Middle frontal gyrus (tissue), 1 donor: ENCODE data around the gene HEATR1.

Experiments
- DNase-seq: peaks from one replicate; pipeline ENCODE4 v3.0.0-alpha.2; 2015; ENCODE audit warnings: low spot score; ENCODE audit errors: extremely low spot score

HEATR1 gene

DNA sequence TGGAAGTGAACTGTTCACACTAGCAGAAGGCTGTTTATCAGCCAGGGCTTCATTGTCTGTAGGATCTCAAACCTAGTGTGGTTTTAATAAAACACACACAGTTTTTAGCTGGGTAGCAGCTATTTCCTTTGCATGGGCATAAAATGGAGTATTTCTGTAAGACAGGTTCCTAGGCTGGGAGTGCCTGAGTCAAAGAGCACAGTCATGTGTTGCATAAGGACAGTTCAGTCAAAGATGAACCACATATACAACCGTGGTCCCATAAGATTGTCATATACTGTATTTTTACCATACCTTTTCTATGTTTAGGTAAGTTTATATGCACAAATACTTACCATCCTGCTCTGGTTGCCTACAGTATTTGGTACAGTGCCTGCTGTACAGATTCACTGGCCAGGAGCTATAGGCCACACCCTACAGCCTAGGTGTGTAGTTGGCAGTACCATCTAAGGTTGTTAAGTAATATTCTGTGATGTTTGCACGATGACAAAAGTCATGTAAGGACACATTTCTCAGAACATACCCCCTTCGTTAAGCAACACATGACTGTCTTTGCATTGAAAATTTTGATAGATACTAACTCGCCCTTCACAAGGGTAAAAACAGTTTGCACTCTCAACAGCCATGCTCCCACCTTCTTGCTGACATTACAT, 63.4 kb downstream of the HEATR1 start:
- no peak for DNase-seq

DNA sequence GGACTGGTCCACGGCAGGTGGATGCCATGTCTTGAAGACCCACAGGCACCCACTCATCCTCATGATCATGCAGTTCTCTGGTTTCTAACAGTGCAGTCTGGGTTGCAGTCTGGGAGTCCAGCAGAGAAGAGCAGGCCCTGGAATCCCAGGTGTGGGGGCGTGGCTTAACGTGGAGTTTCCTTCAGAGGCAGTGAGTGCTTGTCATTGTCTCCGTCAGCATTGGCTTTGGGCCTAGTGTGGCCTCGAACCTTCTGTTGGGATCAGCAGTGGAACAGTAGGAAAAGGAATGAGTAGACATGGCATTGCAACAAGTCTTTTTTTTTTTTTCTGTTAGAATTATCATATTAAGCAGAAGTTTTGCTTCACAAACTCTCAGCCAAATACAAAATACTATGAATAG, 67.8 kb downstream of the HEATR1 start:
- DNase-seq, result no peak

DNA sequence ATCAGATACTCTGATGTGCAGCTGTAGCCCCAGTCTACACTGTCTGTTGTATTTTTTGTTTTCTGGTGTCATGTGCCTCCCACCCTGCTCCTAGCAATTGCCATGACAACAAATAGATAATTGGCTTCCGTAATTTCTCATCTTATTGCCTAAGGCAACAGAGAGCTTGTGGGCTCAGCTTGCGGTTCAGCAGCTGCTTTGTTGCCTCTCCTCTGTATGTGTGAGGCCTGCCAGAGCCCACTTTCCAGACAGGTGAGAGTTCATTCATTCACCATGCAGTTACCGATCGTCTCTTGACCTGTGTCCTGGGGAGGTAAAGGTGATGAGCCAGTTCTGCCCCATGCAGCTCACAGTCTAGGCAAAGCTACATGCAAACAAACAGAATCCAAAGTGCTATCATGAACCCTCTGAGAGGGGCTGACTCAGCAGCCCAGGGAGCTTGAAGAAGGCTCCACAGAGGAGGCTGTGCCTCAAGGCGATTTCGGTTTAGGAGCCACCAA, 68.6 kb downstream of the HEATR1 start:
- DNase-seq, result no peak

- DNase-seq, result no peak
These were observed 69.1 kb downstream of the HEATR1 start for GRCh38 chr1:236535190-236535589.

GRCh38 chr1:236534151-236534651, 70.1 kb downstream of the HEATR1 start:
- no peak for DNase-seq

DNA sequence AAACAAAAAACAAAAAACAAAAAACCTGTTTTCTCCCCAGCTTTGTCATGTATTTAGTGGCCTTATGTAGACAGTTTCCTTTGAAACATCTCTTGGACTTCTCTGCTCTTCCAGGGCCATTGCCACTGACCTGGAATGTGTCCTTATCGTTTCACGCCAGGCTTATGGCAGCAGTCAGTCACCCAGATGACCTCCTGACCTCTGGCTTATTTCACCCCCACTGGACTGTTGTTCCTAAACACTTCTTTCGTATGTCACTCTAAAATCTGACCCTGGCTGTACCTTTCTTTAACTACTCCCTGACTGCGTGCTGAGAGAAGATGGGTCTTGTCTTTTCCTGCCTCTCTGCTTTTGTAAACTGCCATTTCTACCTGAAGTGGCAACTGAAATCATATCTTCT, 71.5 kb downstream of the HEATR1 start:
- no peak for DNase-seq

DNA sequence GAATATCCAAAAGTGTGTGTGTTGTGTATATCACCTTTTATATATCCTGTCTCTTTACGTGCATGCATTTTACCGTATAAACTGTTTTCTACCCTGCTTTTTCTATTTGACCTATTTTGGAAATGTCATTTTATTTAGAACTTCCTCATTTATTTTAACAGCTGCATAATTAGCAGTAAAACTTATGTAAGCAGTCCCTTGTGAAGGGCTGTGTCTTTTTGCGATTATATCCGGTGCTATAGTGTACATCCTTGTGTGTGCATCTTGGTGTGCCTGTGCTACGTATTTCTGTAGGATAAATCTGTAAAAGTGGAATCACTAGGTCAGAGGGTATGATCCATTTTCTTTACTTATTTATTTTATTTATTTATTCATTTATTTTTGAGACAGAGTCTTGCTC, 73.4 kb downstream of the HEATR1 start:
- DNase-seq, result no peak

- no peak for DNase-seq
These were observed 74.0 kb downstream of the HEATR1 start for GRCh38 chr1:236530286-236530685.

GRCh38 chr1:236526079-236526478, 78.2 kb downstream of the HEATR1 start:
- no peak for DNase-seq

DNA sequence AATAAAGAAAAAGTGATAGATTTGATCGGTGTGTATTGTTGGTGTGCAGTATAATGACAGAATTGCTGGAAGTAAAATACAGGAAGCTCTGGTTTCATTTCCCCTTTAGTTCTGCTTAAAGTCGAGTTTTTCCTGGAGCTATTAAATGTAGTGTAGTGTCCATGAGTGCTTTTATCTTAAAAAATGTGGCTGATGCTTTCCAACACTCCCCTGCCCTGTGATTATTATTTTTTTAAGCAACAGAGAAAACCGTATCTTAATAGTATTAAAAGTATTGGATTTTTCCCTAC, 79.5 kb downstream of the HEATR1 start:
- DNase-seq, result no peak

DNA sequence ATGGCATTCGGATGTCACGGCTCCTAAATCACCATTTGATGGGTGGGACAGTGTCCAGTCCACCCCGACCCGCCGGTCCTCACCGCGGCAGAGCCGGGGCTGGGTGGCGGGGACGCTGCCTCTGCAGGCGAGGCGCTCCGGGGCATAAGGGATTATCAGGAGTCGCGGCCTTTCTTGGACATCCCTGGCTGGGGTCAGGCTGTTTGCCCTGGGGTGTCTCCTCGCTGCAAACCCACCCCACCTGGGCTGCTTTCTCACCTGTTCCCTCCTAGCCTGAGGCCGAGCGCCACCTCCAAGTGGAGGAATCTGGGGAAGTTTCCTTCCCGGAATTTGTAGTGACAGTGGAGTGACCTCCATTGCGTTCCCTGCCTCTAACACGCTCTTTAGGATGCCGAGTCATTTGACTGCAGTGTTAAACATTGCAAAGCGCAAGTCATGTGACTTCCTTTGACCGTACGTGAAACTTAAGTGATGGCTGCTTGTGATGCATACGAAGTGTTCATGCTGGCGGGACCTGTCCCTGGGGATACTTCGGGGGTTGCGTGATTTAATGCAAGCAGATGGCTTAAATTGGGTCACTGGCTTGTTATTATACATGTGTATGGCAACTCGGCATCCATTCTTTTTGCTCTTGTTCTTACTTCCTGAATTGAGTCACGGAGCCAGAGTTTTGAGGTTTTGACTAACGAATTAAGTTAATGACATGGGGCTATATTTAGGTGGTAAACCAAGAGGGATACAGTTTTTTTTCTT, 80.0 kb downstream of the HEATR1 start:
- DNase-seq, result peak; percentile 44

DNA sequence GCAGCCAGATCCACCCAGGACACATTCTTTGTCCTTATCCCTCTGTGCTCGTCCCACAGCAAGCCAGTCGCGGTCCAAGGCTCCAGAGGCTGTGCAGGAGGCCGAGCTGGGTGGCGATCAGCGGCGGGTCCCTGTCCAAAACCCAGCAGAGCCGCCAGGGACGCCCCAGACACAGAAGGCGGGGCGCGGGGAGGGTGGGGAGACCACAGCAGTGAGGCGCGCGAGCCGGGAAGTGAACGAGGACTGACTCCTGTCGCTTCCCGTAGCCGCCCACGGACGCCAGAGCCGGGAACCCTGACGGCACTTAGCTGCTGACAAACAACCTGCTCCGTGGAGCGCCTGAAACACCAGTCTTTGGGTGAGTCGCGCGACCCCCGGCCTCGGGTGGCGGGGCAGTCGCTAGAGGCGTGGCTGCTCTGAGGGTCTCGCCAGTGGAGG, 80.6 kb downstream of the HEATR1 start, which contains the start of gene LGALS8:
TSS of gene LGALS8 (plus strand) at position 279 of the 438 bp plus-strand sequence. CDS start 2,089 bp downstream, outside the sequence.
- peak; percentile 75 for DNase-seq

GRCh38 chr1:236522937-236523703, 81.2 kb downstream of the HEATR1 start:
- DNase-seq, result no peak

DNA sequence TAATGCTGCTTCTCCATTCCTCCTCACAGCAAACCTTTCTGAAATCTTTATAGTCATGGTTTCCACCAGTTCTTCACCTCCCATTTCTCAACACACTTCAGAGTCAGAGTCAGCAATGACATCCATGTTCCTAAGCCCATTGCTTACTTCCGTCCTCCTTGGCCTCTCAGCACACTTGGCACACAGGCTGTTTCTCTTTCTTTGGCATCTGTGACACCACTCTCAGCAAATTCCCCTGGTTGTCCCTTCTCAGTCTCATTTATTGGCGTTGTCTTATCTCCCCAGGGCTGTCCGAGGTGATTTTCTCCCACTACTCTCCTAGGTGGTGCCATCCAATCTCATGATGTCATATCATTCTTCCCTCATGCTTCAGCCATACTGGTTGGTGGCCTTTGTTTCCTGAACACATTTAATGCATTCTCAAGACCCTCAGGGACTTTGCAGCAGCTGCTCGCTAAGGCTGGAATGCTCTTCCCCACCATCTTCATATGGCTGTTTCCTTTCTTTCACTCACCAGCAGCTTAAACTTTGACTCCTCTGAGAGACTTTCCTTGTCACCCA, 83.8 kb downstream of the HEATR1 start:
- DNase-seq, result no peak

DNA sequence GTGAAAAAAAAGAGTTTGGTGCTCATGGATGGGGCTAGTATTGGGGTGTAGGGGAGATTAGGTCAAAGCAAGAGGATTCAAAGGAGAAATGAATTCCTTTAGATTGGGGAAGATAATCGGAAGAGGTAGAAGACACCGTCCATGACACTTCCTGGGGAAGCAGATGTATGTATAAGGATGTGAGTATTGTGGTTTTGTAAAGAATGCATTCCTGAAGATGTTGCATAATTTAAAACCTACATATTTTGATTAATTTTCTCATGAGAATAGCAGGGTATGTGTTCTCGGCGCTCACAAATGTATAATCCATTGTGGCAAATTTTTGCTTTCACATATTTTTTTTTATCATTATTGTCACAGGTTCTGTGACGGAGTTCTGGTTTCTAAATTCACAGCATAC, 86.0 kb downstream of the HEATR1 start:
- no peak for DNase-seq

DNA sequence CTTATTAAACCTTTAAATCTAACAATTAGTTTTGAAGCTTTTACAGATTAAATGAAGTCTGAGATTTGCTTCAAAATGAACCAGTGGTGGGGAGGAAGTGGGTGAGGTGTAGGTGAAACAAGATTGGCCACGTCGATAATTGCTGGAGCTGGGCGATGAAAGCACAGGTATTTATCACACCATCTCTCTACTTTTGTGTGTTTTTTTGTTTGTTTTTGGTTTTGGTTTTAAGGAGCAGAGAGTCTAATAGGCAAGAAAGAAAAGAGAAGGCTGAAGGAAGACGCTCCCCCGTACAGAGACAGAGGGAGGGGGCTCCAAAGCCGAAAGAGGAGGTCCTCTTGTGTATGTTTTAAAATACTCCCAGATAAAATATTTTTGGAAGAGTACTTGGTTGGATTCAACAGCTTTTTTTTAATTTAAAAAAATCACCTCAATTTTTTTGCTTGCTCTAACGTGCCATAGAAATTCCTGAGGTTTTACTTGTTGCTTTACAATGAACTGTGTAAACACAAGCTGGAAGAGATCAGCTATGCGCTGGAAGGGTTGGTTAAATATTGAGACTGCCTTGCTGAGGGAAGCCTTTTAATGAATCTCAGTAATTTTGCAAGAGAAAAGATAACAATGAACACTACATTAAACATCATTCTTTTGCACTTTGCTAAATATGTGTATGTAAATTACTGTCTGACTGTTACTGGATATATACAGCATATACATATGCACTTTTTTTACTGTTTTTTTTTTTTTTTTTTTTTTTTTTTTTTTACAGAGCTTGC, 87.2 kb downstream of the HEATR1 start:
- DNase-seq, result no peak

- DNase-seq, result no peak
These were observed 88.8 kb downstream of the HEATR1 start for GRCh38 chr1:236515443-236515958.

DNA sequence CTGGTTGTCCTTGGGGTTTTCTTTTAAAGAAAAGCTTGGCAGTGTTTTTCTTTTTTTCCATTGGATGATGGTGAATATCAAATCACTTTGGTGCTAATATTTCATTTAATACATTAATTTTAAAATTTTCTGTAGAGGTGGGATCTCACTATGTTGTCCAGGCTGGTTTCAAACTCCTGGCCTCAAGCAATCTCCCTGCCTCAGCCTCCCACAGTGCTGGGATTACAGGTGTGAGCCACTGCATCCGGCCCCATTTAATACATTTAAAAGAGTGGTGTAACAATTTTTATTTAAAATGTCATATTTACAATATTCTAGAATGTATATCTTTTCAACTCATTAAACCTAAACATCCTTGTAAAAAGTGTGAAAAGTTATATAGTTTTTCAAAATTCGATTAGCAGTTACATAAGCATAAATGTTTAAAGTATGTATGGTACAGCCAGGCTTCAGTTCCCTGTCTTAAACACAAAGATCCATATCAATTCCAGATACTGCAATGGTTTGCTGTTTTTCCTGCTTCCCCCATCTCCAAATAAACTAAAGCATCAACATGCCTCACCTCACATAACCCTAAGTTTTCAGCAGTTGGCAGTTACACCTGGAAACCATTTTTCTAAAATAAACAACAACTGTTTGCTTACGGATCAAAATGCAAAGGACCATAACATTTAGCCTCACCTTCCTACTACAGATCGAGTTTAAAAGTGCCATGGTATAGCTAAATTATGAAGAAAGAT, 89.4 kb downstream of the HEATR1 start:
- DNase-seq, result no peak

DNA sequence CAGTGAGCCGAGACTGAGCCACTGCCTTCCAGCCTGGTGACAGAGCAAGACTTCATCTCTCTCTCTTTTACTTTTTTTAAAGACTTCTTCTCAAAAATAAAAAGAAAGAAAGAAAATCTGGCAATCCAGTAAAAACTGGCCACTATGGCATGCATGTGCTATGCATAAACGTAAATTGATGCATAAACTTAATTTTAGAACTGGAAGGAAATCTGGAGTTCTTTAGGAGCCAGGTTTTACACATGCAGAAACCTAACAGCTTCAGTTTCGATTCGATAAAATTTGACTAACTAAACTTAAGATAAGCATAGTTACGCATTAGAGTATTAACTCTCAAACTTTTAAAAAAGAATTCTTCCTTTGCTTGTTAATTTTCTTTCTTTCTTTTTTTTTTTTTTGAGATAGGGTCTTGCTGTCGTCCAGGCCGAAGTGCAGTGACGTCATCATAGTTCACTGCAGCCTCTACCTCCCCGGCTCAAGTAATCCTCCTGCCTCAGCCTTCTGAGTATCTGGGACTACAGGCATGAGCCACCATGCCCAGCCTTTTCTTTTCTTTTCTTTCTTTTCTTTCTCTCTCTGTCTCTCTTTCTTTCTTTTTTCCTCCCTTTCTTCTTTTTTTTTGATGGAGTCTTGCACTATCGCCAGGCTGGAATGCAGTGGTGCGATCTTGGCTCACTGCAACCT, 92.4 kb downstream of the HEATR1 start:
- DNase-seq, result no peak
